Activated T-helper 1 cell treated with anti-CD3 and anti-CD28 coated beads, Interleukin-2, amount 50 U/mL, for 16 hours (primary cell): ENCODE data around the gene AIP.
"Not testable (repeated sequence)": the region's sequence is repeated elsewhere in the genome, so short reads cannot be mapped to it uniquely, and the experiment has no call there.

Source experiments
- DNase-seq, 2 donors: peaks; one replicate each; pipeline ENCODE4 v3.0.0-alpha.2; 2020; ENCODE audit warnings: low read depth in 1 of 2, low spot score in 1 of 2

The AIP gene

DNA sequence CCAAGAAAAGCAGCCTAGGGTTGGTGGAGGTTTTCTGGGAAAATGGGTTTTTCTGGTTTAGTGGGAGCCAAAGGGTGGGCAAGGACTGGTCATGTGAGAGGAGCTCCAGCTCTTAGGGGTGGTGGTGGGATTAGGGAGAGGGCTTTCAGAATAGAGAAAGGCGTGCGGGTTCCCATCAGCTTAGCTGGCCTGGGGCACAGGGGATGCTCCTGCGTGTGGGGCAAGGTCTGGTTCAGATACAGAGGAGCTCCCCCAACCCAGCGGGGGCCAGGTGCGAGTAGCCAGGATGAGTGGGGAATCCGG lies 14.4 kb upstream of the AIP start:
- no peak for DNase-seq

DNA sequence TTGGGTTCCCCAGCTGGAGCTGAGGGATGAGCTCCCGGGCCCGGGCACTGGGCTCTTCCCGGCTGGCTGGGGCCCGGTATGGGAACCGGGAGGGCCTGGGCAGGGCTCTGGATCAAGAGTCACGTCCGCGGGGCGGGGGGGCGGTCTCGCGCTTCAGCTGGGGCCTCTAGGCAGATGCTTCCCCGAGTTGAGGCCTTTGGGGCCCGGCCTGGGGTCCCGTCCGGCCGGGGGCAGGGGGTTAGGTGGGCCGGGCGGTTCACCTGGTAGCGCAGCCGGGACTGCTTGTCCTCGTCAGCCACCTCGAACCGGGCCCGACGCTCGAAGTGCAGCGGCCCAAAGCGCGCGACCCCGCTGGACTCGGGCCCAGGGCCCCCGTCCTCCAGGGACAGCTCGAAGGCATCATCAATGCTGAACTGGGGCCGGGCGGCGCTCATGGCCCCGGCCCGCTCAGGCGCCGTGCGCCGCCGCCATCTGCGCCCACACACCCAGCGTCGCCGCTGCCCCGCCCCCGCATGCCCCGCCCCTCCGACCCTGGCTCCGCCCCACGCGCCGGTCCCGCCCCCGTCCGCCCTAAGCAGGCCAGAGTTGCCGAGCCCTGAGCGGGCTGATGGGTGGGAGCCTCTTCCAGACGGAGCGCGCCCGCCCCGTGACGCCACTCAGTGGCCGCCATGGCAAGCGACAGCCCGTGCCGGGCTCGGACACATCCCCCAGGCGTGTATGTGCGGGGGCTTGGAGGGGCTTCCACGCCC lies 13.9 kb upstream of the AIP start, which contains the start of gene TMEM134:
Gene TMEM134, minus strand, starts transcription at position 493 of the 749 bp plus-strand sequence. Its CDS starts 59 bp downstream, at position 434.
- peak; percentile 87 to 91 for DNase-seq

DNA sequence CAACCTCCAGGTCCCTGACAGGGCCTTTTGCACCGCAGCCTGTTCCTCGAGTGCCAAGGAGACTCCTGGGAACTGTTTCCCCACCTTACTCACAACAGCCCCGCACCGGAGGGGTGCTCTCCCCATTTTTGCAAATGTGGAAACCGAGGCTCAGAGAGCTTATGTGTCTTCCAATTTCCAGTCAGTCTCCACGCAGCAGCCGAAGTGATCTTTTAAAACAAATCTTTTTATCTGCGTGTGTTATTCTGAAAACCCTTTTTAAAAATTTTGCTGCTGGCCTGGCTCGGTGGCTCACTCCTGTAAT lies 13.4 kb upstream of the AIP start:
- DNase-seq = no peak

DNA sequence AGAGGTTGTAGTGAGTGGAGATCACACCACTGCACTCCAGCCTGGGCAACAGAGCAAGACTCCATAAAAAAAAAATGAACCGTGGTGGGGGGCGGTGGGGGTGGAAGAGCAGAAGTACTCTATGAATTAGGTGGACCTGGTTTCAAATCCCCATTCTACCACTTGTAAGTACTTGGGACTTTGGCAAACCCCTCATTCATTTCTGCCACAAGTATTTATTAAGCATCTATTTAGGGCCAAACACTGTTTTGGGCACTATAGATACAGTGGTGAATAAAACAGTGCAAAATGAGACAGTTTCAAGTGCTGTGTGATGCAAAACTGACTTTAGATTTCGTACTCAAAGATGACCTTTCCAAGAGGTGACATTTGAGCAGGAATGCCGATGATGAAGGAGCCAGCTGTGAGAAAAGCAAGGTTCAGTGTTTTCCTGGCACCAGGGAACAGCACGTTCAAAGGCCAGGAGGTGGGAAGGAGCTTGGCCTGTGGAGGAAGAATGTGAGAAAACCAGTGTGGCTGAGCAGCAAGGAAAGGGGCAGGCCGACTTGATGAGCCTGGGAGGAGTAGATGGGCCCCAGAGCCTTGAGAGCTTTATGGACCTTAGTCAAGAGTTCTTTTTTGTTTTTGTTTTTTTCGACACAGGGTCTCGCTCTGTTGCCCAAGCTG lies 12.4 kb upstream of the AIP start:
- no peak for DNase-seq

DNA sequence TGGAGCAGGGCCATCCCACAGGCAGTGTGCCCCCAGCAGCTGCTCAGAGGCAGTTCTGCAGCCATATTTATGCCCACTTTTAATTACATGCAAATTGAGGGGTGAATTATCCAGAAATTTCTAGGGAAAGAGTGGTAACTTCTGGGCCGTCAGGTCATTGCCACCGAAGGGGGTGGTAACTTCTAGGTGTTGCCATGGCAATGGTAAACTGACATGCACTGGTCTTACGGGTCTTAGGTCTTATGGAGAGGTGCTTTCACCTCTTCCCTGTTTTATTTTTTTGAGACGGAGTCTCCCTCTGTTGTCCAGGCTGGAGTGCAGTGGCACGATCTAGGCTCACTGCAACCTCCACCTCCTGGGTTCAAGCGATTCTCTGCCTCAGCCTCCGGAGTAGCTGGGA lies 9.9 kb upstream of the AIP start:
- no peak for DNase-seq

DNA sequence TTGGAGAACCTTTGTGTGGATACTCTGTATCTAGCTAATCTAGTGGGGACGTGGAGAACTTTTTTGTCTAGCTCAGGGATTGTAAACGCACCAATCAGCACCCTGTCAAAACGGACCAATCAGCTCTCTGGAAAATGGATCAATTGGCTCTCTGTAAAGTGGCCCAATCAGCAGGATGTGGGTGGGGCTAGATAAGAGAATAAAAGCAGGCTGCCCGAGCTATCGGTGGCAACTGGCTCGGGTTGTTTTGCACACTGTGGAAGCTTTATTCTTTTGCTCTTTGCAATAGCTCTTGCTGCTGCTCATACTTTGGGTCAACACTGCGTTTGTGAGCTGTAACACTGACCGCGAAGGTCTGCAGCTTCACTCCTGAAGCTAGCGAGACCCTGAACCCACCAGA lies 6.1 kb upstream of the AIP start:
- DNase-seq = not testable (repeated sequence)

DNA sequence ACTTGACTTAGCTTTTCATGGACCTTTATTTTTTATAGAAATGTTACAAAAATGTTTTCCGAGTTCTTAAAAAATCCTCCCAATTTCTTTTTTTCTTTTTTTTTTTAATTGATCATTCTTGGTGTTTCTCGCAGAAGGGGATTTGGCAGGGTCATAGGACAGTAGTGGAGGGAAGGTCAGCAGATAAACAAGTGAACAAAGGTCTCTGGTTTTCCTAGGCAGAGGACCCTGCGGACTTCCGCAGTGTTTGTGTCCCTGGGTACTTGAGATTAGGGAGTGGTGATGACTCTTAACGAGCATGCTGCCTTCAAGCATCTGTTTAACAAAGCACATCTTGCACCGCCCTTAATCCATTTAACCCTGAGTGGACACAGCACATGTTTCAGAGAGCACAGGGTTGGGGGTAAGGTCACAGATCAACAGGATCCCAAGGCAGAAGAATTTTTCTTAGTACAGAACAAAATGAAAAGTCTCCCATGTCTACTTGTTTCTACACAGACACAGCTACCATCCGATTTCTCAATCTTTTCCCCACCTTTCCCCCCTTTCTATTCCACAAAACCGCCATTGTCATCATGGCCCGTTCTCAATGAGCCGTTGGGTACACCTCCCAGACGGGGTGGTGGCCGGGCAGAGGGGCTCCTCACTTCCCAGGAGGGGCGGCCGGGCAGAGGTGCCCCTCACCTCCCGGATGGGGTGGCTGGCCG lies 5.3 kb upstream of the AIP start:
- DNase-seq = not testable (repeated sequence)

DNA sequence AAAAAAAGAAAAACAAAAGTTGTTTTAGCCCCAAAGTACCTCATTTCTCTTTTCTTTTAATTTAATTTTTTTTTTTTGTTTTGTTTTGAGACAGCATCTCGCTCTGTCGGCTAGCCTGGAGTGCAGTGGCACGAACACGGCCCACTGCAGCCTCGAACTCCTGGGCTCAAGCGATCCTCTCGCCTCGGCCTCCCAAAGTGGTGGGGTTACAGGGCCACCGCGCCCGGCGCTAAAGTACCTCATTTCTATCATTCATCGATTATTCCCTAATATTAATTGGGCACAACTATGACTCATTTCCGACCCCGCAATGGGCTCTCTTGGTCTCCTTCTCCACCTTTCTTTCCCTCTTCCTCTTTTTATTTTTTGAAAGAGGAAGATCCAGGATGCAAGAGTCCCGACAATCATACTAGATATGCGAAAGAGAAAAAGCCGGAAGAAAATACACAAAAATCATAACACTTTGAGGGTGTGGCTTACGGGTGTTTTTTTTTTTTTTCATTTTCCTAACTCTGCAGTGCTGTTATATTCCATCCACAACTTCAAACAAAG lies 475 bp upstream of the AIP start:
- DNase-seq = no peak

DNA sequence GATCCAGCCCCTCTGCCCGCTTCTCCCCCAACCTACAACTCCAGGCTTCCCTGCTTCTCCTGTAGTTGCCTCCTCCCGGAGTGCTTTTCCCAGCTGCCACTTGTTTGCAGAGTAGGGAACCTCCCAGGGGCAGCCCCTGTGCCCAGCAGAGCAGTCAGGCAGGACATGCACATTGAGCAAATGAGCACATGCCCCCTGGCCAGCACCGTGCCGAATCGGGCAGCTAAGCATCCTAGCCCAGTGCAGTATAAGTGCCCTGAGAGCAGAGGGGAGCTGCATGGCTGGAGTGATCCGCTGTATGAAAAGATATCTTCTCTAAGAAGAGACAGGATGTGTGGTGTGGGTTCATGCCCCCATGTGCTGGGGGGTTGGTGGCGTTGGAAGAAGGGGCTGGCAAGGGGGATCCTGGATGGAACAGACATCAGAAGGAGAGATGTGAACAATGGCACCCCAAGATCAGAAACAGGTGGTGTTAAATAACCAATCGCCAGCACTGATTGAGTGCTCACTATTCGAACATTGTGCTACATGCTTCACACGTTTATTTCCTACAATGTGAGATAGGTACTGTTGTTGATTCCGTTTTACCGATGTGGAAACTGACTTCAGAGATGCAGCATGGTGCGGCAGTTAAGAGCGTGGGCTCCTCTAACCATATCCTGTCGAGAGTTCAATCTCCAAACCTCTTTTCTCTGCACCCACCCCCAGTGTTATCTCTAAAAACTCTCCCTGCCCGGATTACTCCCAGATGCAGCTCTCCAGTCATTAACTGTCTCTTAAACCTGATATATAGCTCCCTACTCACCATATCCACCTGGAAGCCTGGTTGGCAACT lies 1.2 kb downstream of the AIP start:
- no peak for DNase-seq

DNA sequence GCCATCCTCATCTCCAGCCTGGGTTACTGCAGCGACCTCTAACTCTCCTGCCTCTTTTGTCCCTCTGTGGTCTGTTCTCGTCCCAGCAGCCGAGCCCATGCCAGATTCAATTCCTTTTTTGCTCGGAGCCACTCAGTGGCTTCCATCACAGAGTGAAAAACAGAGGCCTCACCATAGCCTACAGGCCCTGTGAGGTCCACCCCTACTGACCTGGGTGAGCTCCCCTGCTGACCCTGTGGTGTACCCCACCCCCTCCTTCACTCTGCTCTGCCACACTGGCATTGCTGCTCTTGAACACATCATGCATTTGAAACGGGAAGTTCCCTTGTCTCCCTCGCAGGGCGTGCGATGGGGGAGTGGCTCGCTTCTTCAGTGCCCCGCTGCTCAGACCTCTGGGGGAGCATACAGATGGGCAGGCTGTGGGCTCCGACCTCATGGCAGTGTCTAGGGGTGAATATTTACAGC lies 2.1 kb downstream of the AIP start:
- peak in 1 of 2 donors; percentile 48 for DNase-seq

DNA sequence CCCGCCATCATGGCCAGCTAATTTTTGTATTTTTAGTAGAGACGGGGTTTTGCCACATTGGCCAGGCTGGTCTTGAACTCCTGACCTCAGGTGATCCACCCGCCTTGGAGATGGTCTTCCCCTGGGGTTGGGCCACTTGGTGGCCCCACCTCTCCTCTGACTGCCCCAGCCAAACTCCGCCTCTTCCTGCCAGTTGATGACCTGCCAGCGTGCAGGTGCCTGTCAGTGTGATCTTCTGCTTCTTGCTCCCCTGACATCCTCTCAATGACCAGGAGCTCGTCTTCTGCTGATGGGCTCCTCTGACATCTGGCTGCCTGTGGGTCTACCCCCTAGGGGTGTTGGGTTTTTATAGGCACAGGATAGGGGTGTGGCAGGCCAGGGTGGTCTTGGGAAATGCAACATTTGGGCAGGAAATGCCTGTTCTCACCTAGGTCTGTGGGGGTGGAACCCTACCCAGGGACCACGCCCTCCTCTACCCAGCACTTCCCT lies 3.1 kb downstream of the AIP start:
- not testable (repeated sequence) for DNase-seq

DNA sequence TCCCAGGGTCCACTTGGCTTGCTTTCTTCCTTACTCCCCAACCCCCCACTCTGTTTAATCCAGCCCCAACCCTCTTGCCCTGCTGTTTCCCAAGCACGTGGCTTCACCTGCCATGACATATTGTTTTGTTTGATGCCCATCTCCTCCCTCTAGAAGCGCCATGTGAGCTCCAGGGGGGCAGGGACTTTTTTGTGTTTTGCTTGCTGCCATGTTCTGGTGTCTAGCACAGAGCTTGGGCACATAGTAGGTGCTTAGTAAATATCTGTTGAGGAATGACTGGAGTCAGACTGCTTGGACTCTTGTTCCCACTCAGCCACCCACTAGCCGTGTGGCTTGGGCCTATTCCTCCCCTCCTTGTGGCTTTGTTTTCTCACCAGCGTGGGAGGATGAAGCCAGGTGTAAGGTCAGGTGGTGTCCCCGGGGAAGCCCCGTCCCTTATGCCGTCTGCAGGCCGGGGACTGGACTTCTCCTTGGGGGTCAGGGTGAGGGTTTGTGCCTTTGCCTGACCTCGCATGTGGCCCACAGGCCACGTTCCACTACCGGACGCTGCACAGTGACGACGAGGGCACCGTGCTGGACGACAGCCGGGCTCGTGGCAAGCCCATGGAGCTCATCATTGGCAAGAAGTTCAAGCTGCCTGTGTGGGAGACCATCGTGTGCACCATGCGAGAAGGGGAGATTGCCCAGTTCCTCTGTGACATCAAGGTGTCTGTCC lies 3.8 kb downstream of the AIP start:
- no peak for DNase-seq

DNA sequence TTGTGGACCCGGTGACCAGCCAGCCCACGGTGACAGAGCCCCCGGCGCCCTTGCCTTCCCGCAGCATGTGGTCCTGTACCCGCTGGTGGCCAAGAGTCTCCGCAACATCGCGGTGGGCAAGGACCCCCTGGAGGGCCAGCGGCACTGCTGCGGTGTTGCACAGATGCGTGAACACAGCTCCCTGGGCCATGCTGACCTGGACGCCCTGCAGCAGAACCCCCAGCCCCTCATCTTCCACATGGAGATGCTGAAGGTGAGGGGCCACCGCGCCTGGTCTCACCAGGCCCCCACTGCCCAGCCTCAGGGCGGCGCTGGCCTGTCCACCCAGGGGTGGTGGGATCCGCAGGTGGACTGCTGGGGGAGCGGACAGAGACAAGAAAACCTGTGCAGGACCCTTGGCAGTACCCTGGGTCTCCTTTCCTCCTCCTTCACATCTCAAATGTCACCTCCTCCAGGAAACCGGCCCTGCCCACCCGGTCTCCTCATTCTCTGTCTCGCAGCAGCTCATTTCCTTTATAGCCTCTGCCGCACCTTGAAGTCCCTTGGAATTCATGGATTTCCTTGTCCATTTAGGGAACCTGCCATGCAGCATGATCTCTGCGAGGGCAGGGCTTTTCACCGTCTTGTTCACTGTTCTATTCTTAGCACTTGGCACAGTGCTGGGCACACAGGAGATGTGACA lies 6.5 kb downstream of the AIP start:
- no peak for DNase-seq

DNA sequence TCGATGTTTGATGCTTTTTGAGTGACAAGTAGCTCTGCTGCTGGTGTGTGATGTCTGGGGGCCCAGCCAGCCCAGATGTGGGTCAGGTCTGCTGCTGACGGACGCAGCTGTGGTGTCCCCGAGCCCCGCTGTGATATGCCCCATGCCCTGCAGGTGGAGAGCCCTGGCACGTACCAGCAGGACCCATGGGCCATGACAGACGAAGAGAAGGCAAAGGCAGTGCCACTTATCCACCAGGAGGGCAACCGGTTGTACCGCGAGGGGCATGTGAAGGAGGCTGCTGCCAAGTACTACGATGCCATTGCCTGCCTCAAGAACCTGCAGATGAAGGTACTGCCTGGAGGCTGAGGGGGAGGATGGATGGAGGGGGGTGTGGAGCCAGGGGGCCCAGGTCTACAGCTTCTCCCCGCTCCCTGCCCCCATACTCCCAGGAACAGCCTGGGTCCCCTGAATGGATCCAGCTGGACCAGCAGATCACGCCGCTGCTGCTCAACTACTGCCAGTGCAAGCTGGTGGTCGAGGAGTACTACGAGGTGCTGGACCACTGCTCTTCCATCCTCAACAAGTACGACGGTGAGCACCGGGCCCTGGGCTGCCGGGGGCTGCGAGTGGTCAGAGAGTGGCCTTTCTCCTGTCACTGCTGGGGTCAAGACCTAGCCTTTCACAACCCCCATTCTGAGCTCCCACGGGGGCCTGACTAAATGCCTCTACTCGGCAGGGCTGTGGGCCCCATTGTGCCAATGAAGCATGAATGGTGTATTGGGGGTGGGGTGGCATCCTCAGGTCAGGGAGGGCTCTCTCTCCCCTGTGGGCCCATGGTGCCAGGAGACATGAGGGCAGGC lies 7.3 kb downstream of the AIP start:
- DNase-seq = no peak

DNA sequence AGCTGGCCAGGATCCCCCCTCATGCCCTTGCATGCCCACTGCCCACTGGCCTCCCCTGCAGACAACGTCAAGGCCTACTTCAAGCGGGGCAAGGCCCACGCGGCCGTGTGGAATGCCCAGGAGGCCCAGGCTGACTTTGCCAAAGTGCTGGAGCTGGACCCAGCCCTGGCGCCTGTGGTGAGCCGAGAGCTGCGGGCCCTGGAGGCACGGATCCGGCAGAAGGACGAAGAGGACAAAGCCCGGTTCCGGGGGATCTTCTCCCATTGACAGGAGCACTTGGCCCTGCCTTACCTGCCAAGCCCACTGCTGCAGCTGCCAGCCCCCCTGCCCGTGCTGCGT lies 7.9 kb downstream of the AIP start:
- no peak for DNase-seq

DNA sequence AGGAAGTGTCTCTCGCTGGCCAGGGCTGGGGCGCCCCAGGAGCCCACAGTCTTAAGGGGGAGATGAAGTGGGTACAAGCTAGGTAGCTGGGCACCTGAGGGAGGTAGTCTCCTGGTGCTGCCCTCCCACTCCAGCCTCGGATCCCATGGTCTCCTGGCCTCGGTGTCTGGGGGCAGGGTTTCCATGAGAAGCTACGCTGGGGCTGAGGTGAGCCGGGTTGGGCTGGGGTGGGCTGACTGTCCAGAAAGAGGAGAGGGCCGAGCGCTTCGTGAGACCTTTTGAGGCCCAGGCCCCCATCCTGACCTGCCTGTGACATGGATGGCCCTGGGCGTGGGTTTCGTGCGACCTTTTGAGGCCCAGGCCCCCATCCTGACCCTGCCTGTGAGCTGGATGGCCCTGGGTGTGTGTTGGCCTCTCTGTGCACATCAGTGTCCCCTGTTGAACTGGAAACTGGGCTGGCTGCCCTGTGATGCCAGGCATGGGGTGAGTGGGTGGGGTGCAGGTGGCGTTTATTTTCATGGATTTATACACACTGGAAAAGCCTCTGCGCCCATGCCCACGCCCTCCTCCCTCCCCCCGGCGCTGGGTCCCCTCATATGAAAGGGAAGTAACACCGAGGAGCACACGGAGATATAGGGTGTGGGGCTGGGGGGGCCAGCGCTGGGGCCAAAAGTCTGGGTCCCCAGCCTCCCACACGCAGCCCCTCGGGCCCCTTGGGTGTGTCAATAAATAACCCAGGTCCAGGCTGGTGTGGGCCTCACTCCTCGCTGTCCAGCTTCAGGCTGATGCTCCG lies 8.6 kb downstream of the AIP start:
- DNase-seq = no peak

DNA sequence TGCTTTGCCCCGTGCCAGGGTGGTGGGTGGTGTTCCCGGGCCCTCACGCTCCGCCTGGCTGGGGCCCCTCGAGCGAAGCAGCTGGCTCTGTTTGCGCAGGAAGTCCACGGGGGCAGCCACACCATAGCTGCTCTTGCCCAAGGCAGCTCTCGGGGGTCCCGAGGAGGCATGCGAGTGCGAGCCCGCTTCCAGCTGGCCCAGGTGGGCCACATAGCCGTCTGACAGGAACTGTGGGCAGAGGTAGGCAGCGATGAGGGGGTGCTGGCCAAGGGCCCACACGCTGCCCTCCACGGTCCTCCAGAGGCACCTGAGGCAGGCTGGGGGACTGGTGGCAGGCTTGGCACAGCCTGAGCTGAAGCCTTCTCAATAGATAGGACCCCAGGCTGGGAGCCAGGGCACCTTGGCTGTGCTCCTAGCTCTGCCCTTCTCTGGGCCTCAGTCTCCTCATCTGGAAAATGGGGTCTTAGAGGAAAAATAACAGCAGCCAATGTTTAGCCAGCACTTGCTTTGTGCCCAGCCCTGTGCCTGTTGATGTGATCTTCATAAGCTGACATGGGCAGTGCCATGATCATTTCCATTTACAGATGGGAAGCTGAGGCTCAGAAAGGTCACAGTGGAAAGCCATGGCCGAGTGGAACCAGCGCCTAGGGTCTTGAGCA lies 9.4 kb downstream of the AIP start:
- no peak for DNase-seq
